GM12878 (cell line): ENCODE data around the gene ZBTB34. TPM values are rescaled to one million over a fixed set of nuclear protein-coding genes. Genes with fewer than 3 reads are reported as not detected.

Source experiments
- ATAC-seq: fragments of 200-7000 bp; cut with Tn5 transposase; 3 replicates; pipeline ENCODE4 v1.9.1; 2020; ENCODE audit warnings: mild to moderate bottlenecking, moderate library complexity
- BruUV-seq: library from RNA; stranded (reverse); fragments of 400-500 nt; replicated peaks from 2 replicates; lab custom pipeline; 2021; lab: Mats Ljungman, UMichigan
- CTCF ChIA-PET: fragments of 300-600 bp; sonication (Branson Sonifier 250); formaldehyde crosslinking; extraction: SDS; loops from one replicate; lab custom pipeline; 2021; ENCODE audit warnings: inconsistent platforms; lab: Yijun Ruan, JAX
- POLR2A ChIA-PET: fragments of 350-600 bp; formaldehyde crosslinking; extraction: SDS; loops from one replicate; lab custom pipeline; 2021; ENCODE audit warnings: inconsistent platforms; lab: Charles Lee
- RAD21 ChIA-PET: fragments of 300-600 bp; sonication (Branson Sonifier 250); formaldehyde crosslinking; loops from one replicate; lab custom pipeline; 2023; ENCODE audit warnings: antibody characterized with exemption; ENCODE audit not compliant: unreplicated experiment; lab: Charles Lee
- SMC1A ChIA-PET: fragments of 300-600 bp; sonication (Branson Sonifier 250); formaldehyde crosslinking; loops from one replicate; lab custom pipeline; 2023; ENCODE audit not compliant: unreplicated experiment, uncharacterized antibody; lab: Charles Lee
- DNase-seq: peaks from one replicate; pipeline ENCODE4 v3.0.0-alpha.2; 2011; ENCODE audit warnings: low read depth, low spot score
- FAIRE-seq: peaks from 3 replicates; lab custom pipeline; 2011; peaks lifted over from hg19 to GRCh38; lab: Jason Lieb, UNC
- H2AFZ ChIP-seq: 2 replicates; pipeline ENCODE4 v1.6.0; 2011; ENCODE audit warnings: low read depth, low read length, control low read depth; ENCODE audit not compliant: control insufficient read depth
- H3K27ac ChIP-seq: 2 replicates; pipeline ENCODE4 v1.5.1; 2011; ENCODE audit warnings: control low read depth; ENCODE audit not compliant: control insufficient read depth, insufficient read depth
- H3K27me3 ChIP-seq, 2 experiments: replicated peaks in 1 of 2; 2 replicates each; pipeline versions ENCODE4 v1.6.0 to v1.6.1; 2011; ENCODE audit warnings: low read length in 1 of 2; ENCODE audit not compliant: control insufficient read depth in 2 of 2, insufficient read depth in 2 of 2
- H3K36me3 ChIP-seq, 2 experiments: 2 replicates each; pipeline ENCODE4 v1.5.1; 2011; ENCODE audit warnings: low read length in 1 of 2; ENCODE audit not compliant: control insufficient read depth in 2 of 2, insufficient read depth in 2 of 2
- H3K4me1 ChIP-seq: 2 replicates; pipeline ENCODE4 v1.6.1; 2011; ENCODE audit warnings: mild to moderate bottlenecking, low read length, moderate library complexity, mixed read lengths; ENCODE audit not compliant: control insufficient read depth, insufficient read depth
- H3K4me2 ChIP-seq: 2 replicates; pipeline ENCODE4 v1.6.0; 2011; ENCODE audit warnings: control low read depth; ENCODE audit not compliant: control insufficient read depth, insufficient read depth
- H3K4me3 ChIP-seq: fragments of 200-600 bp; sonication (generic); 2 replicates; pipeline ENCODE4 v1.5.1; 2016
- H3K79me2 ChIP-seq: 2 replicates; pipeline ENCODE4 v1.6.0; 2011; ENCODE audit warnings: low read length; ENCODE audit not compliant: control insufficient read depth, insufficient read depth
- H3K9ac ChIP-seq: 2 replicates; pipeline ENCODE4 v1.8.0; 2011; ENCODE audit warnings: low read length, control low read depth, mixed read lengths; ENCODE audit not compliant: control insufficient read depth, insufficient read depth
- H3K9me3 ChIP-seq: replicated peaks from 3 replicates; pipeline ENCODE4 v1.5.1; 2011; ENCODE audit warnings: mild to moderate bottlenecking, low read length; ENCODE audit not compliant: control insufficient read depth, insufficient read depth
- H4K20me1 ChIP-seq: 2 replicates; pipeline ENCODE4 v1.6.0; 2011; ENCODE audit not compliant: control insufficient read depth, insufficient read depth
- HSF1 ChIP-seq: fragments of 150-350 bp; IDR thresholded peaks from 2 replicates; pipeline ENCODE4 v1.6.1; 2014; ENCODE audit warnings: mild to moderate bottlenecking, low read depth, low read length
- JUNB ChIP-seq: IDR thresholded peaks from 2 replicates; pipeline ENCODE4 v1.6.1; 2016; ENCODE audit warnings: antibody characterized with exemption, mild to moderate bottlenecking
- KAT2A ChIP-seq: conservative IDR thresholded peaks from 2 replicates; pipeline ENCODE4 v1.6.1; 2011; ENCODE audit warnings: low read depth, low read length; ENCODE audit not compliant: control insufficient read depth
- LARP7 ChIP-seq: fragments of 450-650 bp; IDR thresholded peaks from 2 replicates; pipeline ENCODE4 v1.6.1; 2017; ENCODE audit warnings: mild to moderate bottlenecking
- NBN ChIP-seq: fragments of 450-650 bp; IDR thresholded peaks from 2 replicates; pipeline ENCODE4 v1.6.1; 2016
- POU2F2 ChIP-seq: IDR thresholded peaks from 3 replicates; pipeline ENCODE4 v1.6.1; 2011; ENCODE audit warnings: low read depth, mild to moderate bottlenecking, low read length, borderline replicate concordance
- RCOR1 ChIP-seq: conservative IDR thresholded peaks from 2 replicates; pipeline ENCODE4 v1.6.1; 2012; ENCODE audit warnings: low read depth, low read length, improper control_type of control experiment
- SMC3 ChIP-seq: IDR thresholded peaks from 2 replicates; pipeline ENCODE4 v1.6.1; 2011; ENCODE audit warnings: low read length, improper control_type of control experiment, borderline replicate concordance
- SREBF2 ChIP-seq: IDR thresholded peaks from 2 replicates; pipeline ENCODE4 v1.6.1; 2012; ENCODE audit warnings: mild to moderate bottlenecking, low read length
- STAT3 ChIP-seq: IDR thresholded peaks from 2 replicates; pipeline ENCODE4 v1.6.1; 2011; ENCODE audit warnings: low read depth, low read length, improper control_type of control experiment
- SUZ12 ChIP-seq: fragments of 200-600 bp; sonication (generic); IDR thresholded peaks from one replicate; pipeline ENCODE4 v1.6.1; 2018; ENCODE audit warnings: antibody characterized with exemption, mild to moderate bottlenecking; ENCODE audit not compliant: unreplicated experiment
- WRNIP1 ChIP-seq: IDR thresholded peaks from 2 replicates; pipeline ENCODE4 v1.6.1; 2011; ENCODE audit warnings: low read depth, low read length, improper control_type of control experiment, borderline replicate concordance
- WGBS: methylation state at CpG from one replicate; pipeline ENCODE4 v1.1.6; 2016; ENCODE audit warnings: low lambda C conversion rate; ENCODE audit not compliant: insufficient replicate concordance, insufficient coverage; ENCODE audit errors: missing lambda C conversion rate; 5-methylcytosine and 5-hydroxymethylcytosine counted together
- in situ Hi-C: fragments of 300-500 bp; cut with MboI; formaldehyde crosslinking; loops from 9 replicates; pipeline ENCODE4 v1.14.3; 2018; ENCODE audit warnings: mixed read lengths
- intact Hi-C: fragments of 100-400 bp; cut with micrococcal nuclease; formaldehyde crosslinking; loops from one replicate; pipeline ENCODE4 v1.14.2; 2022; ENCODE audit not compliant: unreplicated experiment
- polyA plus RNA-seq, 11 experiments: library from polyadenylated mRNA; depleted of rRNA in 4 of 11; unstranded in 6 of 11; stranded (reverse) in 5 of 11; fragments of >200 nt; fragmentation: Nextera tagmentation in 4 of 11; fragmentation: Illumina TruSeq in 1 of 11; extraction: Ambion mirVana in 4 of 11; extraction: Trizol in 1 of 11; gene quantifications; 1 replicate in 1 of 11; 2 replicates in 10 of 11; pipeline versions ENCODE4 v1.2.1 to v1.2.3, GENCODE V29; 2011 to 2016; ENCODE audit warnings: inconsistent platforms in 2 of 11, missing spikeins in 2 of 11, low read depth in 1 of 11
- total RNA-seq, 4 experiments: library from RNA; depleted of rRNA in 3 of 4; stranded (reverse); fragments of >200 nt in 3 of 4; fragmentation: Illumina TruSeq in 1 of 4; extraction: Trizol in 1 of 4; gene quantifications; 2 replicates each; pipeline versions ENCODE4 v1.2.1 to v1.2.3, GENCODE V29; 2013 to 2021
- TF ChIP-seq, protein P1 (sequence below): fragments of 450-650 bp; IDR thresholded peaks from 2 replicates; pipeline ENCODE4 v1.6.1; 2016; ENCODE audit warnings: mild to moderate bottlenecking
- TF ChIP-seq, protein P2 (sequence below): IDR thresholded peaks from 2 replicates; pipeline ENCODE4 v1.6.1; 2012; ENCODE audit warnings: low read depth, low read length, improper control_type of control experiment

ZBTB34 gene
- total and polyA plus RNA-seq, 10 of the 15 experiments (the other 5 are each of a cell fraction or from before 2014, with no cell fraction given), result 0.71 to 11.3 (median 3.8) TPM

DNA sequence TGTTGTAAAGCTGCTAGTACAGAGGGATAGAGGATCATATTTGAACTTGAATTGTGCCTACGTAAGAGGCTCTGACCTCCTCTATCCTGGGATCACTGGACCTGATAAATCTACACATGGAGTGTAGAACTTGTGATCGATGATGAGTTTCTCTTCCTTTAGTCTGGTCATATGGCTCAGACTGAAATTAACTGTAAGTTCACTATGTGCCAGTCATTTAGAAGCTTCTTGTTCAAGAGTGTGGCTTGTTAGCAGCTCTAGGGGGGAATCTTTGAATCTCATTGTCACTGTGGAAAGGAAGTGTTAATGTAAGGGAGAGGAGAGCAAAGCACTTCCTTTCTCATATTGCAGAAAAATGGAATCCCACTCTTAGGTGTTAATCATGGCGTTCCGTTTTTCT lies 12.1 kb downstream of the ZBTB34 start (continued):
- no peak for TF ChIP-seq STAT3
- no peak for TF ChIP-seq RCOR1
- TF ChIP-seq WRNIP1, result no peak
- TF ChIP-seq, protein P1, sequence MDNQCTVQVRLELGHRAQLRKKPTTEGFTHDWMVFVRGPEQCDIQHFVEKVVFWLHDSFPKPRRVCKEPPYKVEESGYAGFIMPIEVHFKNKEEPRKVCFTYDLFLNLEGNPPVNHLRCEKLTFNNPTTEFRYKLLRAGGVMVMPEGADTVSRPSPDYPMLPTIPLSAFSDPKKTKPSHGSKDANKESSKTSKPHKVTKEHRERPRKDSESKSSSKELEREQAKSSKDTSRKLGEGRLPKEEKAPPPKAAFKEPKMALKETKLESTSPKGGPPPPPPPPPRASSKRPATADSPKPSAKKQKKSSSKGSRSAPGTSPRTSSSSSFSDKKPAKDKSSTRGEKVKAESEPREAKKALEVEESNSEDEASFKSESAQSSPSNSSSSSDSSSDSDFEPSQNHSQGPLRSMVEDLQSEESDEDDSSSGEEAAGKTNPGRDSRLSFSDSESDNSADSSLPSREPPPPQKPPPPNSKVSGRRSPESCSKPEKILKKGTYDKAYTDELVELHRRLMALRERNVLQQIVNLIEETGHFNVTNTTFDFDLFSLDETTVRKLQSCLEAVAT, result 0 out of 2 replicates have a peak, but pooled peaks have one; percentile 72
- no peak for TF ChIP-seq KAT2A
- no peak for TF ChIP-seq LARP7
- no peak for TF ChIP-seq SREBF2
- no peak for TF ChIP-seq JUNB

DNA sequence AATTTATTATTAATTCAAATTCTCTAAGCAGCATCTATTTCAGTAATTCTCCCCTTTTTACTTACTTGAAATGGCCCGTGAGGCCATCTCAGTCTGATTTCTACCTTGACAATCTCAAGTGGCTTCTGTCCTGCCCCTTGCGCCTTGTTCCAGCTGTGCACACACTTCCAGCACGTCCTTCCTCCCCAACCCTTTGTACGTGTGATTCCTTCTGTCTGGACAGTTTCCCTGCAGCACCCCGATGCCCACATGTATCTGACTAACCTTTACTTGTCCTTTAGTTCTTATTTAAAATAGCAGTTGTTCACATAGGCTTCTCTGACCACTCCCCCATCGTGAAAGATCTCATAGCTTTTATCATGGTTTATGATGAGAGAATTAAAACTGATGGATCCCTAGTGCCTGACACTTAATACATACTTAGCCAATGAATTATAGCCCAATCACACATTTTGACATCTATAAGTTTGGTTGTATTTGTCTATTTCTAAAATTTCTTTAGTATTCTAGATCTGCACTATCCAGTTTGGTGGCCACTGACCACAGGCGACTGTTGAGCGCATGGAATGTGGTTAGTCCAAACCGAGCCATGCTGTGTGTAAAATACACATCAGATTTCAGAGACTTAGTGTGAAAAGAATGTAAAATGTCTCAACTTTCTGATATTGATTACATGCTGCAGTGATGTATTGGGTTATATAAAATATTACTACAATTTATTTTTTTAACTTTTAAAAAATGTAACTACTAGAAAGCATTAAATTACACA lies 14.3 kb downstream of the ZBTB34 start:
- Histone ChIP-seq H3K4me3 (no peak overlapping the region), H3K27me3 (no peaks in the 10 kb centered on the region), H3K9me3 (no peaks in the 10 kb centered on the region), H3K36me3 (peaks cover 4 to 6% of the 10 kb centered on the region in 2 experiments; a peak in 2 of 4 replicates), H3K4me2 (no peak overlapping the region), H3K9ac (no peak overlapping the region), H2AFZ (no peak overlapping the region), H4K20me1 (no peaks in the 10 kb centered on the region), H3K79me2 (peaks cover 5% of the 10 kb centered on the region), H3K27ac (no peak overlapping the region), H3K4me1 (peaks cover 16% of the 10 kb centered on the region; the same call in 1 of the 2 replicates)
- no TSS peak for BruUV-seq
- ChIA-PET CTCF (no interaction called here), RAD21 (no interaction called here), SMC1A (no interaction called here), POLR2A (interaction anchor here (0.6 kb wide), 2 partner anchors 12 to 36 kb away, joined by 3 to 4 read pairs; no protein-coding TSS in a partner anchor)
- intact Hi-C loops (no loop called here), in situ Hi-C loops (no loop called here)
- ATAC-seq, result no peak
- TF ChIP-seq NBN (no peak), SUZ12 (no peak), POU2F2 (no peak), HSF1 (no peak), SMC3 (no peak)
- TF ChIP-seq, protein P2, sequence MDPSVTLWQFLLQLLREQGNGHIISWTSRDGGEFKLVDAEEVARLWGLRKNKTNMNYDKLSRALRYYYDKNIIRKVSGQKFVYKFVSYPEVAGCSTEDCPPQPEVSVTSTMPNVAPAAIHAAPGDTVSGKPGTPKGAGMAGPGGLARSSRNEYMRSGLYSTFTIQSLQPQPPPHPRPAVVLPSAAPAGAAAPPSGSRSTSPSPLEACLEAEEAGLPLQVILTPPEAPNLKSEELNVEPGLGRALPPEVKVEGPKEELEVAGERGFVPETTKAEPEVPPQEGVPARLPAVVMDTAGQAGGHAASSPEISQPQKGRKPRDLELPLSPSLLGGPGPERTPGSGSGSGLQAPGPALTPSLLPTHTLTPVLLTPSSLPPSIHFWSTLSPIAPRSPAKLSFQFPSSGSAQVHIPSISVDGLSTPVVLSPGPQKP, result no peak
- no peak for DNase-seq
- FAIRE-seq, result no peak
- 87% methylated on average over 9 of the region's 9 CpGs for WGBS
